ENCODE measurements around the gene HDAC4. TPM values are rescaled to one million over a fixed set of nuclear protein-coding genes. Genes with fewer than 3 reads are reported as not detected.

Gene HDAC4
- total RNA-seq, 4 donors from 2014 or later: 21.6 to 72.7 (median 35.2) TPM

DNA sequence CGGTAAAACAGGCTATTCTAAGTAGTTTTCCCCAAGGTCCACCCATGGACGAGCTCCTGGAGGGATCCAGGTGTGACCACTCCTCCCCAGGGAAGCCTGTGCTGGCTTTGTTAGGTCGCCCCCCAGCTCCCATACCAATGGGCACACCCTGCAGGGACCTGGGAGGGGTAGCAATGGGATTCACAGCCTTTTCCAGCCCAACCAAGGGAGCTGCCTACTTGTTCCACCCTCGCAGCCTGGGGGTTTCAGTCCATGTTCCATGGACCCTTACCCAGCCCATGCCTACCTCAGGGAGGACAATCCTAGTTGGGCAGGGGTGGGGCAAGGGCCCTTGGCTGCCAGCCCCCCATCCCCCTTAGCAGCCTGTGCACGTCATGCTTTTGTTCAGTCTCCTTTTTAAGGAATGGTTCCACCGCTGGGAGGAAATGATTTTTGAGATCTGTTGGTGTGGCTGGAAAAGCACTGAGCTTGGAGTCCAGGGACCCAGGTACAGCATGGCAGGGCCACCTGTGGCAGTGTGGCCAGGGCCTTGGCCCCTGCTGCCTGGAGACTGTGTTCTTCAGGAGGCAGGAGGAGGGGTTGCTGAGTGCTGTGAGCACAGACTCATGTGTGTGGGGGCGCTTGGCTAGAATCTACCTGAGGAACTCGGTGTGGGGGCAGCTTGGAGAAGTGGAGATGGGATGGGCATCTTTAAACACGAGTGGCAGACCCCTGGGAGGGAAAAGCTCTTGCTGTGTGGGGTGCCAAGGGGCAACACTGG lies 386.2 kb downstream of the HDAC4 start:
- Histone ChIP-seq H3K4me3 (no peak overlapping the region), H3K4me1 (peaks cover 0 to 5% (median 0%) of the 10 kb centered on the region in 3 donors), H3K9me3 (no peaks in the 10 kb centered on the region), H3K36me3 (no peaks in the 10 kb centered on the region), H3K27me3 (peaks cover 0 to 83% (median 0%) of the 10 kb centered on the region in 4 donors), H3K27ac (no peak overlapping the region)
- TF ChIP-seq, protein P1, sequence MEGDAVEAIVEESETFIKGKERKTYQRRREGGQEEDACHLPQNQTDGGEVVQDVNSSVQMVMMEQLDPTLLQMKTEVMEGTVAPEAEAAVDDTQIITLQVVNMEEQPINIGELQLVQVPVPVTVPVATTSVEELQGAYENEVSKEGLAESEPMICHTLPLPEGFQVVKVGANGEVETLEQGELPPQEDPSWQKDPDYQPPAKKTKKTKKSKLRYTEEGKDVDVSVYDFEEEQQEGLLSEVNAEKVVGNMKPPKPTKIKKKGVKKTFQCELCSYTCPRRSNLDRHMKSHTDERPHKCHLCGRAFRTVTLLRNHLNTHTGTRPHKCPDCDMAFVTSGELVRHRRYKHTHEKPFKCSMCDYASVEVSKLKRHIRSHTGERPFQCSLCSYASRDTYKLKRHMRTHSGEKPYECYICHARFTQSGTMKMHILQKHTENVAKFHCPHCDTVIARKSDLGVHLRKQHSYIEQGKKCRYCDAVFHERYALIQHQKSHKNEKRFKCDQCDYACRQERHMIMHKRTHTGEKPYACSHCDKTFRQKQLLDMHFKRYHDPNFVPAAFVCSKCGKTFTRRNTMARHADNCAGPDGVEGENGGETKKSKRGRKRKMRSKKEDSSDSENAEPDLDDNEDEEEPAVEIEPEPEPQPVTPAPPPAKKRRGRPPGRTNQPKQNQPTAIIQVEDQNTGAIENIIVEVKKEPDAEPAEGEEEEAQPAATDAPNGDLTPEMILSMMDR (IDR thresholded peaks at IDR 0.05): no peak
- no peak for TF ChIP-seq POLR2A (IDR thresholded peaks at IDR 0.05)
- intact Hi-C loops (cut with DNase I): no loop called here
- DNase-seq: no peak
- 43 to 55% methylated on average over 4 to 5 of the region's 9 CpGs for WGBS, 2 donors

DNA sequence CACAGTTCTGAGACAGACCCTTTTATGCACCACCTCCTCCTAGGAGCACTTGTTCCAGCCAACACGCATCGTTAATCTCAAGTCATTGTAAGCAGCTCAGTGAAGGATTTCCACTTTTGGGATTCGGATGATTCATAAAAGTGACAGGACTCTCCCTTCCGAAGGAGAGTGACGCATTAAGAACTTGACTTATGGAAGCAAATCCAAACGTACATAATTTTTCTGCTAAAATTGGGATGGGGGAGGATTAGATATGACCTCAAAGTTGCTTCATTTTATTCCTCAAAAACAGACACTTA lies 387.2 kb downstream of the HDAC4 start:
- Histone ChIP-seq H3K27me3 (peaks cover 0 to 84% (median 0%) of the 10 kb centered on the region in 4 donors), H3K9me3 (no peaks in the 10 kb centered on the region), H3K36me3 (no peaks in the 10 kb centered on the region), H3K27ac (no peak overlapping the region), H3K4me1 (peaks cover 0 to 5% (median 0%) of the 10 kb centered on the region in 3 donors), H3K4me3 (no peak overlapping the region)
- no peak for DNase-seq
- TF ChIP-seq POLR2A (IDR thresholded peaks at IDR 0.05): no peak
- intact Hi-C loops (cut with DNase I): no loop called here
- 28 to 58% methylated on average over 4 to 6 of the region's 6 CpGs for WGBS, 2 donors

DNA sequence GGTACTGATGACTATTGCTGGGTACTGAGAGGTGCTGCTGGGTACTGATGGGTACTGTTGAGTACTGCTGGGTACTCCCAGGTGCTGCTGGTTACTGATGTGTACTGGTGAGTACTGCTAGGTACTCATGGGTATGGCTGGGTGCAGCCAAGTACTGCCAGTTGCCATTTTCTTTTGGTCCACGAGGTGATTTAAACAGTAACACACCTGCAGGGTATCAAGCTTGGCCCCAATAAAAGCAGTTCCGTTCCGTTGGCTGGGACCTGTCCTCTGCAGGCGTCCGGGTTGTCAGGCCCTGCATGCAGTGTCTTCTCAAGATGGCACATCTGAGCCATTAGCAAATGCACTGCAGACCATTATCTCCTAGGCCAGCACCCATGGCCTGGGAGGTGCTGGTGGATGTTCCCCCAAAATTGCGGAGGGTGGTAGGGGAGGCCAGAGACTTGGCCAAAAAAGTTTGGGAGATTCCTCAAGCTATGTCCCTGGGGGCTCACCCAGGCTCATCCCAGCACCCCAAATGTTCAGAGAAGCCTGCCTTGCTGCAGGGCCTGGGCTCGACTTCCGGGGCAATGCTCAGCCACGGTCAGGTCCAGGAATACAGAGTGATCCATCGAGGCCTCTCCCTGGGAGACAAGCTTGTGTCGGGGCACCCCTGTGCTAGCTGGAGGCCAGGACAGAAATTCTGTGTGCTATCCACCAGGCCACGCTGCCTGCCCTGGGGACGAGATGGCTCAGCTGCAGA lies 387.7 kb downstream of the HDAC4 start:
- TF ChIP-seq, protein P1 (IDR thresholded peaks at IDR 0.05): no peak
- TF ChIP-seq POLR2A (IDR thresholded peaks at IDR 0.05): no peak
- 84 to 91% methylated on average over 4 to 11 of the region's 13 CpGs for WGBS, 2 donors
- Histone ChIP-seq H3K9me3 (no peaks in the 10 kb centered on the region), H3K36me3 (no peaks in the 10 kb centered on the region), H3K27me3 (peaks cover 0 to 87% (median 0%) of the 10 kb centered on the region in 4 donors), H3K4me3 (no peak overlapping the region), H3K4me1 (peaks cover 0 to 5% (median 0%) of the 10 kb centered on the region in 3 donors), H3K27ac (no peak overlapping the region)
- intact Hi-C loops (cut with DNase I): no loop called here
- no peak for DNase-seq

DNA sequence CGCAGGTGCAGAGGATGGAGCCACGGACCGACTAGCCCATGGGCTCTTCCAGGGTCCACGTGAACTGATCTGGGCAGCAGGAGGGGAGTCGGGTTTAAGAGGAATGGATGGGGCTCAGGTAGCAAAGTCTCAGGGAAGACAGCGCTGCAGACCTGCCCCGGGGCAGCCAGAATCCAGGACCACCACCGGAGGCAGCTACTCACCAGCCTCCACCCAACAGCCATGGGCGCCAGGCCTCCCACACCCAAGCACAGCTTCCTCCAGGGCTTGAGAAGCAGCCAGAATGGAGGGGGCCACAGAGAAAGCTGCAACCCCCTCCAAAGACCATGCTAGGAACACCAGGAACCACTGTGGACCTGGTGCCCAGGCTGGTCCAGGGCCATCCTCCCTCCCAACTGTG lies 388.6 kb downstream of the HDAC4 start:
- Histone ChIP-seq H3K4me1 (peaks cover 0 to 5% (median 2%) of the 10 kb centered on the region in 3 donors), H3K27ac (no peak overlapping the region), H3K4me3 (no peak overlapping the region), H3K36me3 (no peaks in the 10 kb centered on the region), H3K27me3 (peaks cover 0 to 96% (median 0%) of the 10 kb centered on the region in 4 donors), H3K9me3 (no peaks in the 10 kb centered on the region)
- WGBS, 2 donors: 82 to 93% methylated on average over 3 to 4 of the region's 9 CpGs
- intact Hi-C loops (cut with DNase I): no loop called here
- no peak for DNase-seq
- TF ChIP-seq POLR2A (IDR thresholded peaks at IDR 0.05): no peak
- TF ChIP-seq, protein P1 (IDR thresholded peaks at IDR 0.05): no peak

DNA sequence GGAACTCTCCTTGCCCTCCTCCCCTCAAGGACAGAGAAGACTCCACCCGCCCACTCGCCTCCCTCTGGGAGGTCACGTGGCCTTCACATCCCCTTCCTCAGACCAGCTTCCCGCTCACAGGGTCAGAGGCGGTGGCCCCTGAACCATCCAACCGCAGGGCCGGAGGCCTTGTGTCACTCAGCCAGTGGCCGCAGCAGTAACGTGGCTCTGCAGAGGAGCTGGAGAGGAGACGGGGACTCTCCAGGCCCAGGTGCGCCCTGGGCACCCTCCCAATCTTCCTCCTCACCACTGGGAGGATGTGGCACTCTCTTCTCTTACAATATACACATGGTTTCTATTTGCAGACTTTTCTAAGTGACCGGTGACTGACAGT lies 391.2 kb downstream of the HDAC4 start:
- no peak for TF ChIP-seq POLR2A (IDR thresholded peaks at IDR 0.05)
- TF ChIP-seq, protein P1 (IDR thresholded peaks at IDR 0.05): no peak
- Histone ChIP-seq H3K36me3 (no peaks in the 10 kb centered on the region), H3K27me3 (peaks cover 0 to 87% (median 0%) of the 10 kb centered on the region in 4 donors), H3K27ac (no peak overlapping the region), H3K4me3 (no peak overlapping the region), H3K9me3 (no peaks in the 10 kb centered on the region), H3K4me1 (peaks cover 0 to 11% (median 0%) of the 10 kb centered on the region in 3 donors)
- no peak for DNase-seq
- intact Hi-C loops (cut with DNase I): no loop called here
- 50 to 74% methylated on average over 7 to 12 of the region's 12 CpGs for WGBS, 2 donors
